ENCODE data around the gene RPH3AL.
"Not testable (repeated sequence)": the region's sequence is repeated elsewhere in the genome, so short reads cannot be mapped to it uniquely, and the experiment has no call there.

RPH3AL gene

DNA sequence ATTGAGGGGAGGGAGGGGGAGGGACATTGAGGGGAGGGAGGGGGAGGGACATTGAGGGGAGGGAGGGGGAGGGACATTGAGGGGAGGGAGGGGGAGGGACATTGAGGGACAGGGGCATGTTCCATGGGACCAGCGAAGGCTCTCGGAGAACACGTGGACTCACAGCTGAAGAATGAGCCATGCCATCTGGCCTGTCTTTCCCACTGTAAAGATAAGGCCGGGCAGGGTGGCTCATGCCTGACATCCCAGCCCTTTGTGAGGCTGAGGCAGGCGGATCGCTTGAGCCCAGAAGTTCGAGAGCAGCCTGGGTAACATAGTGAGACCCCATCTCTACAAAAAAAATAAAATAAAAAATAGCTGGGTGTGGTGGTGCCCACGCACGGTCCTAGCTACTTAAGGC is 32.5 kb downstream of the RPH3AL start:
- no peak for DNase-seq (ENCODE audit: low read depth in 2 of 2)

DNA sequence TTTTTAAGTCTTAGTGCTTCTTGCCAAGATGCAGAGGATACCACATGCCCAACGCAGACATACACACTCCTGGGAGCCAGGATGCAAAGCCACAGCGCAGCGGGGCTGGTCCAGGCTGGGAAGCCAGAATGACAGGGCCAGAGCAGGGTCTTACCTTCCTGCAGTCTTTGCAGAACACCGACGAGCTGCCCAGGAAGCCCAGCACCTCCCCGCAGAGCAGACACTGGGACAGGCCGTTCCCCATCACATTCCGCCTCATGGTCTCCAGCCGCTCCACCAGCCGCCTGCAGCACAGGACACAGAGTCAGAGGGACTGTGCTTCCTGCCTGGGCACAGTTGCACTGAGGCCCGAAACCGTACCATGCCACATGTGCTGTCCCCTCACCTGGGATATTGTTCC is 33.3 kb downstream of the RPH3AL start:
- no peak for DNase-seq (ENCODE audit: low read depth in 2 of 2)

DNA sequence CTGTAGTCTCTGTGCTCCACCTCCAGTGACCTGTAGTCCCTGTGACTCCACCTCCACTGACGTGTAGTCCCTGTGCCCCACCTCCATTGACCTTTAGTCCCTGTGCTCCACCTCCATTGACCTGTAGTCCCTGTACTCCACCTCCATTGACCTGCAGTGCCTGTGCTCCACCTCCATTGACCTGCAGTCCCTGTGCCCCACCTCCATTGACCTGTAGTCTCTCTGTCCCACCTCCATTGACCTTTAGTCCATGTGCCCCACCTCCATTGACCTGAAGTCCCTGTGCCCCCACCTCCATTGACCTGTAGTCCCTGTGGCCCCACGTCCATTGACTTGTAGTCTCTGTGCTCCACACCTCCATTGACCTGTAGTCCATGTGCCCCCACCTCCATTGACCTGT is 35.5 kb downstream of the RPH3AL start:
- DNase-seq (ENCODE audit: low read depth in 2 of 2): not testable (repeated sequence)

DNA sequence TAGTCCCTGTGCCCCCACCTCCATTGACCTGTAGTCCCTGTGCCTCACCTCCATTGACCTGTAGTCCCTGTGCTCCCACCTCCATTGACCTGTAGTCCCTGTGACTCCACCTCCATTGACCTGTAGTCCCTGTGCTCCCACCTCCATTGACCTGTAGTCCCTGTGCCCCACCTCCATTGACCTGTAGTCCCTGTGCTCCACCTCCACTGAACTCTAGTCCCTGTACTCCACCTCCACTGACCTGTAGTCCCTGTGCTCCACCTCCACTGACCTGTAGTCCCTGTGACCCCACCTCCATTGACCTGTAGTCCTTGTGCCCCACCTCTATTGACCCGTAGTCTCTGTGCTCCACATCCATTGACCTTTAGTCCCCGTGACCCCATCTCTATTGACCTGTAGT is 37.2 kb downstream of the RPH3AL start:
- not testable (repeated sequence) for DNase-seq (ENCODE audit: low read depth in 2 of 2)

DNA sequence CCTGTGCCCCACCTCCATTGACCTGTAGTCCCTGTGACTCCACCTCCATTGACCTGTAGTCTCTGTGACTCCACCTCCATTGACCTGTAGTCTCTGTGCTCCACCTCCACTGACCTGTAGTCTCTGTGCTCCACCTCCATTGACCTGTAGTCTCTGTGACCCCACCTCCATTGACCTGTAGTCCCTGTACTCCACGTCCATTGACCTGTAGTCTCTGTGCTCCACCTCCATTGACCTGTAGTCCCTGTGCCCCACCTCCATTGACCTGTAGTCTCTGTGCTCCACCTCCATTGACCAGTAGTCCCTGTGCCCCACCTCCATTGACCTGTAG is 38.0 kb downstream of the RPH3AL start:
- DNase-seq (ENCODE audit: low read depth in 2 of 2): not testable (repeated sequence)

DNA sequence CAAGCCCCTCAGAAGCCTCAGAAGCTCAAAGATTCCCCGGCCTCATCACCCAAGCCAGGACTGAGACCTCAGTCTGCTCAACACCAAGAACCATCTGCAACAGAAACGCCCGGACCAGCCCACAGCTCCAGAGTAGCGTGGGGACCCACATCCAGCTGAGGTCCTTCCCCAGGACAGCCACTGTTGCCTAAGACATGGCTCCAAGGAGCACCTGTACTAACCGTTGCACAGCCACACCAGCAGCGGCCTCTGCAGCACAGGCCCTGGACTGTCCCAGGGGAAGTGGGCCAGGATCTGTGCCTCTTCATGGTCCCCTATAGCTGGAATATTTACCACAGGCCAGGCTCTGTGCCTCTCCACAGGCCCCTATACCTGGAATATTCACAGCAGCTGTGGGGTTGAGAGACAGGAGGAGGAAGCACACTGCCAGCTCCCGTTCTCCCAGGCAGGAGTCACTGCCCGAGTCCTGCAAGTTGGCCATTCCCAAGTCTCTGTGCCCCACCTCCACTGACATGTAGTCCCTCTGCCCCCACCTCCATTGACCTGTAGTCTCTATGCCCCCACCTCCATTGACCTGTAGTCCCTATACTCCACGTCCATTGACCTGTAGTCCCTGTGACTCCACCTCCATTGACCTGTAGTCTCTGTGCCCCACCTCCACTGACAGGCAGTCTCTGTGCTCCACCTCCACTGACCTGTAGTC is 38.5 kb downstream of the RPH3AL start:
- DNase-seq (ENCODE audit: low read depth in 2 of 2): no peak

DNA sequence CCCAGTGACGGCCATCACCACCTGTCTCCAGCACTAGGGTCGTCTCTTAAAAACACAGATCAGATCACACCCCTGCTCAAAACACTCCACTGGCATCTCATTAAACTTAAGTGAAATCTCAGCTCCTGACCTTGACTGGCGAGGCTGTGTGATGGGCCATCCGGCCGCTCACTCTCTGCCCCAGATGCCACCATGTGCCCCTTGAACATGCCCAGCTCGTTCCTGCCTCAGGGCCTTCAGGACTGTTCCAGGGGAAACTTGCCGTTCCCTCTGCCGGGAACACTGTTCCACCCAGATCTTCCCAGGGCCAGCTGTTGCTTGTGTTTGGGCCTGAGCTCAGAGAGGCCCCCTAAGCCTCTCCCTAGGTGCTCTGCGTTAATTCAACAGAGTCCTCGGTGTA is 39.4 kb downstream of the RPH3AL start:
- DNase-seq (ENCODE audit: low read depth in 2 of 2): no peak

DNA sequence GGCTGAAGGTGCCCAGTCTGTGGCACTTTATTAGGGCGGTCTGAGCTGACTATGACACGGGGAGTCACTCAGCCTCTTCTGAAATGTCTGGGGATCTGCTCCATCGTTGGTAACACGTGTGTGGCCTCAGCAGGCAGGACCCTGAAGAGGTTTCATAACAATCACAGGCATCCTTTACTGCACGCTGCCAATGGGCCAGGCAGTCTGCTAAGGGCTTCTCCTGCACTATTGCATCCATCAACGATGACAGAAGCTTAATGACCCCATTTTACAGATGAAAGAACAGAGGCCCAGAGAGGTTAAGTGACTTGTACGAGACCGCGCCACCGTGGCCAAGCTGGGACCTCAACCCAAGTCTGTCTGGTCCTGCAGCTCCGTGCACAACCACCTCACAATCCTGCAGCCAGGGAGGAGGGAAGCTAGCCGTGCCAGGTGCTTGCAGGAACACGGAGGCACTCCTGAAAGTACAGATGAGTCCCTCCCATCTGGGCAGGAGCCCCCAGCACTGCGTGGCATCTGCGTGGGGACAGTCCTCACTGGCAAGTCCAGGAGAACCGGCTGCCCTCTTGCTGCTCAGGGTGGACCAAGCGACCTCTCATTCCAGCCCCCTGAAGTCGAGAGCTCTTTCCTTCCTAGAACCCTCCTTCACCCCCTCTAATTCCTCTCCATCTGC is 40.0 kb downstream of the RPH3AL start:
- no peak for DNase-seq (ENCODE audit: low read depth in 2 of 2)

DNA sequence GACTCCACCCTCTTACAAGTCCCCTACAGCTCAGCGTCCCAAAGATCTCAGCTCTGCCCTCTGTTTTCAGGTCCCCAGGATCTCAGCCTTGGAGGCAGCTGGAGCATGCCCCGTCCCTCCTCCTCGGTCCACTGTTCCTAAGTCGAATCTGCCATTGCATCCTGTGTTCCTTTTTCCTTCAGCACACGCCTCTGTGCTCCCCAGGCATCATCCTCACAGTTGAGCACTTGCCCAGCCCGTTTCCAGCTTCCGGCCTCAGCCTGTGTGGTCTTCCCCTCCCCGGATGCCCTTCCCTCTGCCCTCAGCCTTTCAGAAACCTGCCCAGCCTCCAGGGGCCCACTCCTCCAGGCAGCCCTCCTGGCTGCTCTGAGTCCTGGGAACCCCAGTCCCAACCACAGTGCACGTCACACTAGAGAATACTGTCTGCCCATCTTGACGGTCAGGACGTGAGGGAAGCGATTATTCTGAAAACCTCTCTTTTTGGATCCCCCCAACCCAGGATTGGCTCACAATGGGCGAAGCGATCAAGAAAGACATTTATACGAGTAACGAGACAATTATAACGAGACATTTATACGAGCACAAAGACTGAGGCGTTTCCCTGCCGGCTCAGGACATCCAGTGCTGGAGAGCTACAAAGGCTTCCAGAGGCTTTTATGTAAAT is 41.4 kb downstream of the RPH3AL start:
- no peak for DNase-seq (ENCODE audit: low read depth in 2 of 2)

DNA sequence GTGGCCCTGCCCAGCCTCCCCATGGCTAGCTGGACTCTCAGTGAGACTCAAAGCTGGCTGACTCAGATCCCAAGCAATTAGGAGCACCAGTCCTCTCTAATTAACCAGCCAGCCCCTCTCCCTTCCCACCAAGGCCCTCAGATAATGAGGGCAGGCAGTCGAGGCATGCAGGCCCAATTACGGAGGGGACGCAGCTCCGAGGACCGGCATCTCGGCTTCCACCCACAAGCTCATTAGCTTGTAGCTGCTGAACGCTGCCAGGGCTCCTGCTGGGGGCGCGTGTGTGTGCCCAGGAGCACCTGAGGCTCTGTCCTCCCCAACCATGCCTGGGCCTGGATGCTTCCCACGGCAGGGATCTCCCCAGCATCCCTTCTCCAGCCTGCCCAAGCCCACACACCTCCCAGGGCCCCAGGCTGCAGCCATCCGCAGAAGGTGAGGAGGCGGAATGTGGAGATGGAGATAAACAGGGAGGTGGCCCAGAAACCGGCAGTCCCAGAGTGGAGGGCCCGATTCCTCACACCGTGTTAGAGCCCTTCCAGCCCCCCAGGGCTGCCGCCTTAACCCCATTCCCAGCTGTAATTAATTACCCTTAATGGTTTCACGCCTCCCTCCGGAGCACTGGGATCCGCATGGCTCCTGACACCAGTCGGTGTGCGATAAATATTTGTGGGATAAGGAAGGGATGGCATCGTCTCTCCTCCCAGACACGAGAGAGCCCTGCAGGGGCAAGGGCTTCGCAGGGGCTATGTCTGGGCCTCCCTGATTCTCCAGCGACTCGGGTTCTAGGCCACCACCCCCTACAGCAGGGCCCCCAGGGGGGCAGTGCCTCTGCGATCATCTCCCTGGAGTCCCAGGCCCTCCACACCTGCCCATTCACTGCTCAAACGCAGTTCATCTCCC is 42.2 kb downstream of the RPH3AL start:
- no peak for DNase-seq (ENCODE audit: low read depth in 2 of 2)

DNA sequence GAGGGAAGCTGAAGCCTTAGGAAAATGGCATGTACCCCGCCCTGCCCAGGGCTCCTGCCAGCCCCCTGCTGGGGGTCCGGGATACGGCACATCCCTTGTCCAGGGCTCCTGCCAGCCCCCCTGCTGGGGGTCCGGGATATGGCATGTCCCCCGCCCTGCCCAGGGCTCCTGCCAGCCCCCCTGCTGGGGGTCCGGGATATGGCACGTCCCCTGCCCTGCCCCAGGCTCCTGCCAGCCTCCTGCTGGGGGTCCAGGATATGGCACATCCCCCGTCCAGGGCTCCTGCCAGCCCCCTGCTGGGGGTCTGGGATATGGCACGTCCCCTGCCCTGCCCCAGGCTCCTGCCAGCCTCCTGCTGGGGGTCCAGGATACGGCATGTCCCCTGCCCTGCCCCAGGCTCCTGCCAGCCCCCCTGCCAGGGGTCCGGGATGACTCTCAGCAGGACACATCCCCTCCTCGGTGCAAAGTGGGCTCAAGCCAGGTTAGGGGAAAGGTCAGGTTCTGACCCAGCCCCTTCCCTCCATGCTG is 43.2 kb downstream of the RPH3AL start:
- no peak for DNase-seq (ENCODE audit: low read depth in 2 of 2)

DNA sequence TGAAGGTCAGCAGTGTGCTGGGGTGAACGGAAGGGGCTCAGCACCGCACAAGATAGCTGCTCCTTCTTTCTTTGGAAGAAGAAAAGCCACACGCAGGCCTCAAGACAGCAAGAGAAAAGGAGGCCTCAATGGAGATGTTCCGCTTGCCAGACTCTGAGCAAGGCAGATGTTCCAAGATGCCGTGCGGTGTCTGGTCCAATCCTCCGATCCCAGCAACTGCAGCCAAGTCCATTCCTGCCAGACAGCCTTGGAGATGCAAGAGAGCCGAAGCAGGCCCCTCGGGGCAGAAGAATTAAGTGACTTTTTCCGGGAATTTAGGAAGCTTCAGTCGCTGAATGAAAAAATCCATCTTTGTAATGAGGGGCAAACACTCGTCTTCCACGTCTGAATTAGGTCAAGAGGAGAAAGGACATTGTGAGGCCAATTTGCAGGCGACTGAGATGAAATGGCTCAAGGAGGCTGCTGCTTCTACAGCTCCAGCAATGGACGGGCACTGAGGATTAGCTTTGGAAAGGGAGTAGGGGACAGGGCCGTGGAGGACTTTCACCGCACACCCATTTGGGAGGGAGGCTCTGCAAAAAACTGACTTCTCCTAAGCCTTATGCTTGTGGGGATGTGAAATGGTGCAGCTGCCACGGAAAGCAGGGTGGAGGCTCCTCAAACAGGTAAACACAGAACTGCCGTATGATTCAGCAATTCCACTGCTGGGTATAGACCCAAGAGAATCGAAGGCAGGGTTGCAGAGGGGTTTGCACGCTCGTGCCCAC is 44.7 kb downstream of the RPH3AL start:
- no peak for DNase-seq (ENCODE audit: low read depth in 2 of 2)

DNA sequence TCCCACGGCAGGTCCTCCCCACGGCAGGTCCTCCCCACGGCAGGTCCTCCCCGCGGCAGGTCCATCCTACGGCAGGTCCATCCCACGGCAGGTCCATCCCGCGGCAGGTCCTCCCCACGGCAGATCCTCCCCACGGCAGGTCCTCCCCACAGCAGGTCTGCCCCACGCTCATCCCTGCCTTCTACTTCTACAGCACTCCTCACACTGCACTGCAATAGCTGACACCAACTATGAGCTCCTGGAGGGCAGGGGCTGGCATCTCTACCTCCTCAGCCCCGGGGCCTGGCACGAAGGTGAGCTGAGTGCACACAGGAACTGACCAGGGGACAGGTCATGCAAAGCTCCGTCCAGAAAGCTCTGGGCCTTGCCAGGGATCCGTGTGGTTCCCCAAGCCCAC is 45.3 kb downstream of the RPH3AL start:
- no peak for DNase-seq (ENCODE audit: low read depth in 2 of 2)

DNA sequence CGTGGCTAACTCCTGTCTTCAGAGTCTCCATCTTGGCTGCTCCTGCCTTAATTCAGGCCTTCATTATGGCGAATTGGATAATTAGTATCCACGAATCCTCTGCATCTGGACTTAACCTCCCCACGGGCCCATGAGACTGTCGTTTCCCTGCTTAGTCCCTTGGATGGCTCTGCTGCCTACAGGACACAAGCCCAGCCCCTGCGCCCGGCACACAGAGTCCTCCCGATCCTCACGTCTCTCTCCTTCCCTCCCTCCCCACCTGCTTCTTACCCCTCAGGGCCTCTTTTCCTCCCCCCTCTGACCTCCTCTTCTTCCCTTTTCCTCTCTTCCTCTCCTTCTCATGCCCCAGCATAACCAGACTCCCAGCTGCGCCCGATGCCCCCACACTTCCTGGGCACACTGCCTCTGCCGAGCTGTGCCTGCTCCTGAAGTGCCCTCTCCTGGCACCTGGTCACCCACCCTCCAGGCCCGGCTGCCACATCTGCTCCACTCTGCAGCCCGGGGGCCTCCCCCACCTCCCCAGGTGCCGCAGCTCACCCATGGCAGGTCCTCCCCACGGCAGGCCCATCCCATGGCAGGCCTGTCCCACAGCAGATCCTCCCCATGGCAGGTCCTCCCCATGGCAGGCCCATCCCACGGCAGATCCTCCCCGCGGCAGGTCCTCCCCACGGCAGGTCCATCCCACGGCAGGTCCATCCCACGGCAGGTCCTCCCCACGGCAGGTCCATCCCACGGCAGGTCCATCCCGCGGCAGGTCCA is 45.9 kb downstream of the RPH3AL start:
- DNase-seq (ENCODE audit: low read depth in 2 of 2): no peak

DNA sequence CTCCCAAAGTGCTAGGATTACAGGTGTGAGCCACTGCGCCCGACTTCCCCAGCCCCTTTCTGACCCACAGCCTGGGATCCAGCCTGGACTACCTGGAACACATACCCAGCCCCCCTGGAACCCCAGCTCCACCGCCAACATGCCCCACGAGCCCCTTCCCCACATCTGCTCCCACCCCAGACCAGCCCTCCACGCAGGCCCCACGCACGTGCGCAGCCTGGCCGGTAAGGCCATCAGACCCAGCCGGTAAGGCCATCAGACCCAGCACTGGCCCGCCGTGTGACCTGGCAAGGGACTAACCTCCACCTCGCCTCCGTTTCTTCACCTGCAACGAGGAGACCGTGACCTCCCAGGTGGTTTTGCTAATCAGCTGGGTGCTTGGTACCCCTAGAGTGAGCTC is 46.5 kb downstream of the RPH3AL start:
- no peak for DNase-seq (ENCODE audit: low read depth in 2 of 2)

DNA sequence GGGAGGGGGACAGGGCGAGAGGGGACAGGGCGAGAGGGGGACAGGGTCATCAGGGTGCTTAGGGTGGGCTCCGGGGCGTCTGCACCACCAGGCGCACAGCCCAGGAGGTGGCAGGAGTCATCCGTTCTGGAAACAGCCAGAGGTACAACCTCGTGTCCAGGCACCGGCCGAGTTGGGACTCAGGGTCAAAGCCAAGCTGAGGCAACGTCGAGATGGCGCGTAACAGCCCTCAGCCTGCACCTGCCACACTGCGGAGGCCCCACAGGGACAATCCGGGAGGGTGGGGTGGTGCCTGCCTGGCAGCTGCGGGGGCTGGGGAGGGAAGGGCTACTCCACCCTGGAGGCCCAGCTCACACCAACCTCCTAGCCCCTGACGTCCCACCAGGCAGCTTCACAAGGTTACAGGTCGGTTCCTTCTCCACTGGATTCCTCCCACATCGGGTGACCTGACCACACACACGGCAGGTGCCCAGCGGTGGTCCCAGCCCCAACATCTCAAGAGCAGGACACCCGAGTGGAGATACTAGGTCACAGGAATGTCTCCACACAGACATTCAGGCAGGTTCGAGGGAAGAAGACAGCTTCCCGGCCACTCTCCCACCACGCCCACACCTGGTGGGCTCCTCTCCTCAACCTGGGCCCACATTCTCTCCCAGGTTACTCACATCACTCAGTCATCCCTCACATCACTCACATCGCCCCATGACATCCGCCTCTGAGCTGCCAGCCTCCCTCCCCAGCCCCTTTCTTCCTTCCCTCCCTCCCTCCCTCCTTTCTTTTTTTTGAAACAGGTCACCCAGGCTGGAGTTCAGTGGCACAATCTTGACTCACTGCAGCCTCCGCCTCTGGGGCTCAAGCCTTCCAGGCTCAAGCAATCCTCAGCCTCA is 47.3 kb downstream of the RPH3AL start:
- DNase-seq (ENCODE audit: low read depth in 2 of 2): no peak

DNA sequence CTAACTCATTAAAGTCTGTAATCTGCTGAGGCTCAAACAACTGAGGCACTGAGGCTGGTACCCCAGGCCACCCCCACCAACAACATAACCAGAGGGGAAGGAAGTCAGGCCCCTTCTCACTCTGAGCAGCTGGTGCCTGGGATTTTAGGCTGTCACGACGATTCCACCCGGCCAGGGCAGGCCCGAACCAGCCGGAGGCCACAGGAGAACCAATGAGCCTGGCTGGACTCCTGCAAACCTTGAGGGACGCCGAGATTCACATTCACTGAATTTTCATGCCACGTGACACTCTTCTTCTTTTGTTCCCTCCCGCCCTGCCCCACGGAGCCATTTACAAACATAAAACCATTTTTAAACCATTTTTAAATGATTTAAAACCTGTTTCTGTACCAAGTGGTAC is 48.1 kb downstream of the RPH3AL start:
- DNase-seq (ENCODE audit: low read depth in 2 of 2): no peak

DNA sequence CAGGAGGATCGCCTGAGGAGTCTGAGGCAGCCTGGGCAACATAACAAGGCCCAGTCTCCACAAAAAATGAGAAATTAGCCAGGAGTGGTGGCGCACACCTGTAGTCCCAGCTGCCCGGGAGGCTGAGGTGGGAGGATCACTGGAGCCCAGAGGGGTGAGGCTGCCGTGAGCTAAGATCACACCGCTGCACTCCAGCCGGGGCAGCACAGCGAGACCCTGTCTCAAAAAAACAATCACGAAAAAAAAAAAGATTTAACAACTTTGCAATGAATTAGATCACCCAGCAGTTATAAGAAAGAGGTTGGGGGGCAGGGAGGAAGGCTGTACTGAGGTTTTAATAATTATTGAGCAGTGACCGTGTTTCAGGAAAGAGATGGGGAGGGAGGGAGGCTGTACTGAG is 49.4 kb downstream of the RPH3AL start:
- DNase-seq (ENCODE audit: low read depth in 2 of 2): no peak

DNA sequence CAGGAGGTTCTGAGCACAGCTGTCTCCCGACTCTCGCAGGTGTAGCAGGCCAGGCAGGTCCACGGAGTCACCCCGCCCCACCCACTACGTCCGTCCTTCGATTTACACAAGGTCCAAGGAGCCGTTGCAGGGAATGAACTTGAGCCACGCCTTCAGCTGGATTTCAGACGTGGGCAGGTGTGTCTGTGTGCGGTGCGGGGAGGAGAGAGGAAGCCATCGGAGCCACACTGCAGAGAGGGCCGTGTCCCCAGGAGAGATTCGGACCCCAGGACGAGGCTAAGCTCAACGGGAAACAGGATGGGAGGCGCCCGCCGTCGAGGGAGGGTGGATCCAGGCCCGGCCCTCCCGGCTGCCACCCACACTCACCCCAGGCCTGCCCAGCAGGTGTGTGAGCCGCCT is 50.3 kb downstream of the RPH3AL start:
- DNase-seq (ENCODE audit: low read depth in 2 of 2): no peak
